Measurements from ENCODE around the gene HNRNPC. TPM values are rescaled to one million over a fixed set of nuclear protein-coding genes. Genes with fewer than 3 reads are reported as not detected.

The HNRNPC gene
- total RNA-seq, 1 experiment from 2014 or later, result 843 TPM

DNA sequence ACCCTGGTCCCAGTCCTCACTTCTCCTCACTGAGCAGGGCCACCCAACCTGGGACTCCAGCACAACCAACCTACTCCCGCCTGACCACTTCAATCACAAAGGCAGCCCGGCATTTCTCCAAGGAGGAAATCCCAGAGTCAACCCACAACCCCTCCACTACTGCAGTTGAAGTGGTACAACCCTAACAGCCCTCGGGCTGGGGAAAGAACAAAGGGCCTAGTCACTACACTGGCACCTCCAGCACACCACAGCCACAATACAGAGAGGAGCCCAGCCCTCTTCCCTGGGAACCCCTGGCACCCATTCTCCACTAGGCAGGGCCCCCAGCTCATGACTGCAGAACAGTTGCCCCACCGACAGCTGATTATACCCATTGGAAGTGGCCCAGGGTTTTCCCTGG lies 99.7 kb downstream of the HNRNPC start:
- Histone ChIP-seq H3K79me2 (ENCODE audit: insufficient read depth, low read length) (no peaks in the 10 kb centered on the region), H3K36me3 (ENCODE audit: control insufficient read depth in 1 of 2, insufficient read depth in 2 of 2, low read length in 2 of 2) (no peaks in the 10 kb centered on the region), H4K20me1 (ENCODE audit: insufficient read depth) (no peaks in the 10 kb centered on the region), H3K4me2 (ENCODE audit: low read length) (no peak overlapping the region), H2AFZ (ENCODE audit: low read depth, low read length, poor library complexity, severe bottlenecking) (no peak overlapping the region), H3K27me3 (ENCODE audit: insufficient read depth, low read length) (peaks cover 8% of the 10 kb centered on the region; the same call in 1 of the 2 replicates), H3K9ac (ENCODE audit: low read length) (no peak overlapping the region), H3K27ac (ENCODE audit: low read depth, low read length) (no peak overlapping the region), H3K9me3 (ENCODE audit: control insufficient read depth in 1 of 2, insufficient read depth in 1 of 2, low read depth in 1 of 2, low read length in 2 of 2) (no peaks in the 10 kb centered on the region), H3K9me2 (ENCODE audit: insufficient read depth) (no peaks in the 10 kb centered on the region), H3K4me1 (ENCODE audit: control insufficient read depth in 1 of 2, insufficient read depth in 2 of 2, low read length in 2 of 2) (no peaks in the 10 kb centered on the region), H3K4me3 (replicated peaks in 1 of 2; ENCODE audit: low read depth in 1 of 2, low read length in 2 of 2) (no peak overlapping the region)
- intact Hi-C loops (cut with micrococcal nuclease), result no loop called here
- ChIA-PET POLR2A (no interaction called here), RAD21 (ENCODE audit: low non-redundant PET in 1 of 2, low total read pairs in 2 of 2, uncharacterized antibody in 2 of 2, unreplicated experiment in 2 of 2) (no interaction called here), CTCF (no interaction called here)
- DNase-seq (ENCODE audit: low read depth, low spot score), result no peak
- BruUV-seq (replicated peaks), result no TSS peak
- no peak for ATAC-seq
- no peak for TF ChIP-seq TCF7L2 (IDR thresholded peaks at IDR 0.05; ENCODE audit: borderline replicate concordance, extremely low read depth, insufficient read depth, insufficient read length)
- no peak for TF ChIP-seq RAD21 (IDR thresholded peaks at IDR 0.05; ENCODE audit: low read depth)
- no peak for TF ChIP-seq CBX3 (IDR thresholded peaks at IDR 0.05; ENCODE audit: low read depth)

DNA sequence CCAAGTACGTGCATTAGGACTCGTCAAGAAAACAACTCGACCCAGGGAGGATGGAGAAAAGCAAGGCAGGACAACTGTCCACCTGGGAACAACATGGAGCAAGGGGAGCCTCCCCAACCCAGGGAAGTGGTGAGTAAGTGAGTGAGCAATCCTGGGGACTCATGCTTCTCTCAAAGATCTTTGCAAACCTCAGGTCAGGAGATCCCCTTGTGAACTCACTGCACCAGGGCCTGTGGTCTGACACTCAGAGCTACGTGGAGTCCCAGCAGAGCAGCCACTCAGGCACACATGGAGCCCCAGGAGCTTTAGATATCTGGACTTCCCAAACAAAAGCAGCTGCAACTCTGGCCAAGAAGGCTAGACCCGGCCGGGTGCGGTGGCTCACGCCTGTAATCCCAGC lies 101.2 kb downstream of the HNRNPC start:
- RAD21 ChIA-PET (ENCODE audit: low non-redundant PET in 1 of 2, low total read pairs in 2 of 2, uncharacterized antibody in 2 of 2, unreplicated experiment in 2 of 2), result no interaction called here
- no peak overlapping the region for H2AFZ ChIP-seq (ENCODE audit: low read depth, low read length, poor library complexity, severe bottlenecking)
- no peak overlapping the region for H3K27ac ChIP-seq (ENCODE audit: low read depth, low read length)
- intact Hi-C loops (cut with micrococcal nuclease), result no loop called here
- CTCF ChIA-PET, result no interaction called here
- H3K27me3 ChIP-seq (ENCODE audit: insufficient read depth, low read length), result peaks cover 4% of the 10 kb centered on the region
- H3K79me2 ChIP-seq (ENCODE audit: insufficient read depth, low read length), result no peaks in the 10 kb centered on the region
- no TSS peak for BruUV-seq (replicated peaks)
- H3K4me3 ChIP-seq (replicated peaks in 1 of 2; ENCODE audit: low read depth in 1 of 2, low read length in 2 of 2), result no peak overlapping the region
- no peaks in the 10 kb centered on the region for H4K20me1 ChIP-seq (ENCODE audit: insufficient read depth)
- H3K9me3 ChIP-seq (ENCODE audit: control insufficient read depth in 1 of 2, insufficient read depth in 1 of 2, low read depth in 1 of 2, low read length in 2 of 2), result no peaks in the 10 kb centered on the region
- H3K9ac ChIP-seq (ENCODE audit: low read length), result no peak overlapping the region
- H3K4me2 ChIP-seq (ENCODE audit: low read length), result no peak overlapping the region
- H3K36me3 ChIP-seq (ENCODE audit: control insufficient read depth in 1 of 2, insufficient read depth in 2 of 2, low read length in 2 of 2), result no peaks in the 10 kb centered on the region
- POLR2A ChIA-PET, result no interaction called here
- DNase-seq (ENCODE audit: low read depth, low spot score), result no peak
- no peaks in the 10 kb centered on the region for H3K4me1 ChIP-seq (ENCODE audit: control insufficient read depth in 1 of 2, insufficient read depth in 2 of 2, low read length in 2 of 2)
- no peak for ATAC-seq
- H3K9me2 ChIP-seq (ENCODE audit: insufficient read depth), result no peaks in the 10 kb centered on the region
- TF ChIP-seq, protein P1, sequence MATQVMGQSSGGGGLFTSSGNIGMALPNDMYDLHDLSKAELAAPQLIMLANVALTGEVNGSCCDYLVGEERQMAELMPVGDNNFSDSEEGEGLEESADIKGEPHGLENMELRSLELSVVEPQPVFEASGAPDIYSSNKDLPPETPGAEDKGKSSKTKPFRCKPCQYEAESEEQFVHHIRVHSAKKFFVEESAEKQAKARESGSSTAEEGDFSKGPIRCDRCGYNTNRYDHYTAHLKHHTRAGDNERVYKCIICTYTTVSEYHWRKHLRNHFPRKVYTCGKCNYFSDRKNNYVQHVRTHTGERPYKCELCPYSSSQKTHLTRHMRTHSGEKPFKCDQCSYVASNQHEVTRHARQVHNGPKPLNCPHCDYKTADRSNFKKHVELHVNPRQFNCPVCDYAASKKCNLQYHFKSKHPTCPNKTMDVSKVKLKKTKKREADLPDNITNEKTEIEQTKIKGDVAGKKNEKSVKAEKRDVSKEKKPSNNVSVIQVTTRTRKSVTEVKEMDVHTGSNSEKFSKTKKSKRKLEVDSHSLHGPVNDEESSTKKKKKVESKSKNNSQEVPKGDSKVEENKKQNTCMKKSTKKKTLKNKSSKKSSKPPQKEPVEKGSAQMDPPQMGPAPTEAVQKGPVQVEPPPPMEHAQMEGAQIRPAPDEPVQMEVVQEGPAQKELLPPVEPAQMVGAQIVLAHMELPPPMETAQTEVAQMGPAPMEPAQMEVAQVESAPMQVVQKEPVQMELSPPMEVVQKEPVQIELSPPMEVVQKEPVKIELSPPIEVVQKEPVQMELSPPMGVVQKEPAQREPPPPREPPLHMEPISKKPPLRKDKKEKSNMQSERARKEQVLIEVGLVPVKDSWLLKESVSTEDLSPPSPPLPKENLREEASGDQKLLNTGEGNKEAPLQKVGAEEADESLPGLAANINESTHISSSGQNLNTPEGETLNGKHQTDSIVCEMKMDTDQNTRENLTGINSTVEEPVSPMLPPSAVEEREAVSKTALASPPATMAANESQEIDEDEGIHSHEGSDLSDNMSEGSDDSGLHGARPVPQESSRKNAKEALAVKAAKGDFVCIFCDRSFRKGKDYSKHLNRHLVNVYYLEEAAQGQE (IDR thresholded peaks at IDR 0.05; ENCODE audit: low read depth), result no peak
- TF ChIP-seq POLR2A (IDR thresholded peaks at IDR 0.05; ENCODE audit: borderline replicate concordance, extremely low read depth, insufficient read depth, insufficient read length), result no peak
- no peak for TF ChIP-seq ZFX (IDR thresholded peaks at IDR 0.05)
- no peak for TF ChIP-seq EGR1 (IDR thresholded peaks at IDR 0.05; ENCODE audit: low read depth)
- TF ChIP-seq TCF7L2 (IDR thresholded peaks at IDR 0.05; ENCODE audit: borderline replicate concordance, extremely low read depth, insufficient read depth, insufficient read length), result no peak
- TF ChIP-seq EZH2 (IDR thresholded peaks at IDR 0.05), result no peak
- TF ChIP-seq, protein P2, sequence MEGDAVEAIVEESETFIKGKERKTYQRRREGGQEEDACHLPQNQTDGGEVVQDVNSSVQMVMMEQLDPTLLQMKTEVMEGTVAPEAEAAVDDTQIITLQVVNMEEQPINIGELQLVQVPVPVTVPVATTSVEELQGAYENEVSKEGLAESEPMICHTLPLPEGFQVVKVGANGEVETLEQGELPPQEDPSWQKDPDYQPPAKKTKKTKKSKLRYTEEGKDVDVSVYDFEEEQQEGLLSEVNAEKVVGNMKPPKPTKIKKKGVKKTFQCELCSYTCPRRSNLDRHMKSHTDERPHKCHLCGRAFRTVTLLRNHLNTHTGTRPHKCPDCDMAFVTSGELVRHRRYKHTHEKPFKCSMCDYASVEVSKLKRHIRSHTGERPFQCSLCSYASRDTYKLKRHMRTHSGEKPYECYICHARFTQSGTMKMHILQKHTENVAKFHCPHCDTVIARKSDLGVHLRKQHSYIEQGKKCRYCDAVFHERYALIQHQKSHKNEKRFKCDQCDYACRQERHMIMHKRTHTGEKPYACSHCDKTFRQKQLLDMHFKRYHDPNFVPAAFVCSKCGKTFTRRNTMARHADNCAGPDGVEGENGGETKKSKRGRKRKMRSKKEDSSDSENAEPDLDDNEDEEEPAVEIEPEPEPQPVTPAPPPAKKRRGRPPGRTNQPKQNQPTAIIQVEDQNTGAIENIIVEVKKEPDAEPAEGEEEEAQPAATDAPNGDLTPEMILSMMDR (IDR thresholded peaks at IDR 0.05 in 2 of 3, conservative IDR thresholded peaks at IDR 0.05 in 1 of 3; ENCODE audit: borderline replicate concordance in 1 of 3, insufficient read depth in 1 of 3, low read depth in 2 of 3, low read length in 2 of 3), result no peak
- TF ChIP-seq CBX3 (IDR thresholded peaks at IDR 0.05; ENCODE audit: low read depth), result no peak
- TF ChIP-seq YY1 (IDR thresholded peaks at IDR 0.05; ENCODE audit: extremely low read depth, insufficient replicate concordance, low read depth, low read length), result no peak
- TF ChIP-seq FOSL1 (IDR thresholded peaks at IDR 0.05; ENCODE audit: low read depth), result no peak
- no peak for TF ChIP-seq ZNF274 (IDR thresholded peaks at IDR 0.05; ENCODE audit: low read depth, low read length)
- no peak for TF ChIP-seq SRF (IDR thresholded peaks at IDR 0.05; ENCODE audit: low read depth)

Measured in HCT116 (cell line).